Measurements from ENCODE around the gene TBC1D9. TPM values are rescaled to one million over a fixed set of nuclear protein-coding genes. Genes with fewer than 3 reads are reported as not detected.

Gene TBC1D9
- total RNA-seq, 6 experiments from 2014 or later = 6.6 to 17.9 (median 9.4) TPM

- TF ChIP-seq POLR2A (IDR thresholded peaks at IDR 0.05) (no peak), CTCF (IDR thresholded peaks at IDR 0.05) (no peak)
- ATAC-seq = peak in 1 of 4 donors; percentile 32
- intact Hi-C loops (cut with DNase I) = no loop called here
- Histone ChIP-seq H3K4me1 (no peaks in the 10 kb centered on the region), H3K4me3 (no peak overlapping the region), H3K36me3 (no peaks in the 10 kb centered on the region), H3K9me3 (no peaks in the 10 kb centered on the region), H3K27ac (no peak overlapping the region), H3K27me3 (no peaks in the 10 kb centered on the region)
- 27% methylated on average over 1 of the region's 1 CpG for WGBS (ENCODE audit: insufficient coverage, low coverage, low lambda C conversion rate, missing lambda C conversion rate)
- DNase-seq = no peak
These were observed 140.7 kb downstream of the TBC1D9 start for GRCh38 chr4:140615451-140615850.

- no peak for DNase-seq
- intact Hi-C loops (cut with DNase I) = no loop called here
These were observed 143.8 kb downstream of the TBC1D9 start for GRCh38 chr4:140612357-140612756.

GRCh38 chr4:140611854-140612253 is 144.3 kb downstream of the TBC1D9 start:
- no peak for TF ChIP-seq POLR2A (IDR thresholded peaks at IDR 0.05)
- no peak for TF ChIP-seq CTCF (IDR thresholded peaks at IDR 0.05)
- DNase-seq (no peak), ATAC-seq (no peak)
- Histone ChIP-seq H3K9me3 (no peaks in the 10 kb centered on the region), H3K27me3 (no peaks in the 10 kb centered on the region), H3K36me3 (no peaks in the 10 kb centered on the region), H3K4me3 (no peak overlapping the region), H3K27ac (no peak overlapping the region), H3K4me1 (peaks cover 0 to 4% (median 0%) of the 10 kb centered on the region in 4 donors)
- intact Hi-C loops (cut with DNase I) = no loop called here
- WGBS (ENCODE audit: insufficient coverage, low coverage, low lambda C conversion rate, missing lambda C conversion rate) = 85% methylated on average over 3 of the region's 3 CpGs

More at GRCh38 chr4:140612357-140612756, 143.8 kb downstream of the TBC1D9 start:
- no peak overlapping the region for H3K27ac ChIP-seq
- H3K36me3 ChIP-seq = no peaks in the 10 kb centered on the region
- peaks cover 0 to 4% (median 0%) of the 10 kb centered on the region in 4 donors for H3K4me1 ChIP-seq
- ATAC-seq = no peak
- H3K27me3 ChIP-seq = no peaks in the 10 kb centered on the region
- TF ChIP-seq POLR2A (IDR thresholded peaks at IDR 0.05) (no peak), CTCF (IDR thresholded peaks at IDR 0.05) (no peak)
- H3K4me3 ChIP-seq = no peak overlapping the region
- 25% methylated on average over 1 of the region's 1 CpG for WGBS (ENCODE audit: insufficient coverage, low coverage, low lambda C conversion rate, missing lambda C conversion rate)
- H3K9me3 ChIP-seq = no peaks in the 10 kb centered on the region

- H3K4me3 ChIP-seq = no peak overlapping the region
- peak; percentile 86 to 96 (median 88) for ATAC-seq
- intact Hi-C loops (cut with DNase I) = no loop called here
- 23% methylated on average over 5 of the region's 6 CpGs for WGBS (ENCODE audit: insufficient coverage, low coverage, low lambda C conversion rate, missing lambda C conversion rate)
- peaks cover 0 to 4% (median 0%) of the 10 kb centered on the region in 4 donors for H3K4me1 ChIP-seq
- peak; percentile 46 to 56 (median 54) for TF ChIP-seq CTCF (IDR thresholded peaks at IDR 0.05)
- no peak for TF ChIP-seq POLR2A (IDR thresholded peaks at IDR 0.05)
- peak in 1 of 3 donors; percentile 61 for DNase-seq
- no peak overlapping the region for H3K27ac ChIP-seq
- no peaks in the 10 kb centered on the region for H3K27me3 ChIP-seq
- H3K36me3 ChIP-seq = no peaks in the 10 kb centered on the region
- H3K9me3 ChIP-seq = no peaks in the 10 kb centered on the region
These were observed 146.4 kb downstream of the TBC1D9 start for GRCh38 chr4:140609548-140610425.

Data from right lobe of liver (tissue), 6 donors.